H1 (cell line): ENCODE measurements around the gene SFTPB. TPM values are rescaled to one million over a fixed set of nuclear protein-coding genes. Genes with fewer than 3 reads are reported as not detected.

Experiments
- GABPA ChIP-seq: IDR thresholded peaks from 2 replicates; pipeline ENCODE4 v1.6.1; 2011; ENCODE audit warnings: mild to moderate bottlenecking, low read length, moderate library complexity, borderline replicate concordance; ENCODE audit not compliant: insufficient read depth
- KDM1A ChIP-seq: fragments of 200-600, 300-600 bp; sonication (generic); IDR thresholded peaks from 2 replicates; pipeline ENCODE4 v1.7.1; 2016; ENCODE audit warnings: mild to moderate bottlenecking, low read length, borderline replicate concordance
- POLR2AphosphoS5 ChIP-seq: IDR thresholded peaks from 2 replicates; pipeline ENCODE4 v1.6.1; 2011; ENCODE audit warnings: low read depth, low read length
- polyA plus RNA-seq, 7 experiments: library from polyadenylated mRNA; depleted of rRNA in 3 of 7; stranded (reverse) in 5 of 7; unstranded in 2 of 7; fragments of >200 nt in 5 of 7; fragments of 200-250 nt in 2 of 7; gene quantifications; 1 replicate in 5 of 7; 2 replicates in 1 of 7; 4 replicates in 1 of 7; pipeline versions ENCODE4 v1.2.1 to v1.2.3, GENCODE V29; 2011 to 2013; ENCODE audit warnings: missing spikeins in 2 of 7, mixed read lengths in 2 of 7
- total RNA-seq: library from RNA; stranded (reverse); fragmentation: NEBNext Ultra II Directional; extraction: Animal tissue kit (Norgen Biotek cat#: 25700); gene quantifications from 2 replicates; pipeline ENCODE4 v1.2.1, GENCODE V29; 2021

The SFTPB gene
- total and polyA plus RNA-seq, 2 of the 8 experiments (the other 6 are each of a cell fraction or from before 2014, with no cell fraction given) = not detected

- TF ChIP-seq GABPA = no peak
- TF ChIP-seq POLR2AphosphoS5 = no peak
- TF ChIP-seq KDM1A = no peak
- TF ChIP-seq, all 59 proteins: peak for 0
These were observed 26.3 kb upstream of the SFTPB start, which contains the start of gene GNLY (continued) for GRCh38 chr2:85694052-85695025.
